ENCODE data around the gene ZFYVE28. TPM values are rescaled to one million over a fixed set of nuclear protein-coding genes. Genes with fewer than 3 reads are reported as not detected.

Gene ZFYVE28
- total and polyA plus RNA-seq, 2 of the 8 experiments (the other 6 are each of a cell fraction or from before 2014, with no cell fraction given), result 1.7 to 4.9 TPM

- 86% methylated on average over 6 of the region's 6 CpGs; no CpG with 5 or more reads in 1 of the 2 experiments for WGBS, 2 experiments (ENCODE audit: extremely low coverage in 1 of 2, insufficient coverage in 1 of 2, insufficient read length in 1 of 2, insufficient replicate concordance in 2 of 2, low coverage in 1 of 2, low lambda C conversion rate in 2 of 2, missing lambda C conversion rate in 1 of 2)
- Histone ChIP-seq H2BK5ac (ENCODE audit: low read depth, low read length) (no peak overlapping the region), H3K79me1 (ENCODE audit: low read depth, low read length) (no peaks in the 10 kb centered on the region), H2BK20ac (ENCODE audit: low read length) (no peak overlapping the region), H4K8ac (ENCODE audit: extremely low read depth, insufficient read depth, low read length) (no peak overlapping the region), H3K27me3 (replicated peaks in 1 of 4; ENCODE audit: control insufficient read depth in 3 of 4, extremely low read depth in 1 of 4, insufficient read depth in 3 of 4, low read length in 3 of 4) (no peaks in the 10 kb centered on the region), H4K20me1 (replicated peaks in 1 of 2; ENCODE audit: control insufficient read depth in 1 of 2, insufficient read depth in 2 of 2, low read length in 2 of 2) (peaks cover 0 to 3% of the 10 kb centered on the region in 2 experiments), H3K23me2 (ENCODE audit: low read depth, low read length) (peaks cover 15% of the 10 kb centered on the region; the same call in 1 of the 2 replicates), H3K4ac (replicated peaks; ENCODE audit: insufficient read length, low read depth, low read length) (no peak overlapping the region), H2BK120ac (replicated peaks; ENCODE audit: low read depth, low read length) (no peak overlapping the region), H3K9me3 (ENCODE audit: insufficient read depth in 2 of 2, low read depth in 1 of 2, low read length in 1 of 2) (no peaks in the 10 kb centered on the region), H2AK5ac (ENCODE audit: low read depth, low read length) (no peak overlapping the region), H3K14ac (ENCODE audit: insufficient read length) (no peak overlapping the region), H2BK12ac (ENCODE audit: low read depth, low read length) (no peak overlapping the region), H3K4me2 (ENCODE audit: insufficient read depth in 1 of 2, low read depth in 2 of 2, low read length in 2 of 2) (no peak overlapping the region), H3K4me1 (replicated peaks in 1 of 4; ENCODE audit: control insufficient read depth in 3 of 4, insufficient read depth in 4 of 4, low read length in 3 of 4) (no peaks in the 10 kb centered on the region; a peak in 3 of 7 replicates), H2BK15ac (ENCODE audit: low read length) (no peak overlapping the region), H3K4me3 (ENCODE audit: extremely low read depth in 1 of 4, insufficient read depth in 2 of 4, low read depth in 3 of 4, low read length in 4 of 4) (no peak overlapping the region), H3K9ac (replicated peaks in 1 of 4; ENCODE audit: extremely low read depth in 1 of 4, low read depth in 3 of 4, low read length in 3 of 4) (no peak overlapping the region), H4K91ac (replicated peaks; ENCODE audit: insufficient read length, low read length) (no peak overlapping the region), H3K36me3 (ENCODE audit: control insufficient read depth in 2 of 4, insufficient read depth in 4 of 4, low read length in 3 of 4) (no peaks in the 10 kb centered on the region), H3K18ac (ENCODE audit: extremely low read depth, low read length) (no peak overlapping the region), H2AFZ (ENCODE audit: low read length) (no peak overlapping the region), H3K23ac (ENCODE audit: insufficient read length) (no peak overlapping the region), H4K5ac (ENCODE audit: insufficient read length, low read depth, low read length) (no peak overlapping the region), H3K56ac (replicated peaks; ENCODE audit: insufficient read length, low read depth, low read length) (no peak overlapping the region), H3K79me2 (ENCODE audit: control insufficient read depth in 1 of 2, insufficient read depth in 2 of 2, low read length in 2 of 2) (no peaks in the 10 kb centered on the region), H3K27ac (ENCODE audit: low read depth, low read length) (no peak overlapping the region)
- TF ChIP-seq POLR2AphosphoS5 (IDR thresholded peaks at IDR 0.05; ENCODE audit: low read depth, low read length), result no peak
- no peak for TF ChIP-seq EGR1 (IDR thresholded peaks at IDR 0.05; ENCODE audit: borderline replicate concordance, low read depth, low read length)
- ChIA-PET CTCF (ENCODE audit: partially characterized antibody) (interaction anchor here (1.0 to 5.5 kb wide), 4 partner anchors 10 to 91 kb away, joined by 3 to 39 read pairs (median 4); no protein-coding TSS in a partner anchor), POLR2A (ENCODE audit: partially characterized antibody) (interaction anchor here (0.9 kb wide), 1 partner anchor 14 kb away, joined by 3 read pairs; no protein-coding TSS in a partner anchor)
- no peak for FAIRE-seq
- DNase-seq (ENCODE audit: low read depth in 1 of 2, low spot score in 2 of 2), result no peak
These were observed 27.1 kb upstream of the ZFYVE28 start for GRCh38 chr4:2445571-2445970.

Measured in H1 (cell line).